GM18907 (cell line): ENCODE data around the gene TSR2.
A peak's percentile ranks its signal among the peaks of the same experiment; 100 is the strongest.

Source experiments
- ATAC-seq: cut with Tn5 transposase; IDR thresholded peaks from one replicate; pipeline ENCODE4 v1.9.1; 2021; ENCODE audit warnings: mild to moderate bottlenecking, moderate library complexity; ENCODE audit not compliant: unreplicated experiment

TSR2 gene, protein sequence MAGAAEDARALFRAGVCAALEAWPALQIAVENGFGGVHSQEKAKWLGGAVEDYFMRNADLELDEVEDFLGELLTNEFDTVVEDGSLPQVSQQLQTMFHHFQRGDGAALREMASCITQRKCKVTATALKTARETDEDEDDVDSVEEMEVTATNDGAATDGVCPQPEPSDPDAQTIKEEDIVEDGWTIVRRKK

DNA sequence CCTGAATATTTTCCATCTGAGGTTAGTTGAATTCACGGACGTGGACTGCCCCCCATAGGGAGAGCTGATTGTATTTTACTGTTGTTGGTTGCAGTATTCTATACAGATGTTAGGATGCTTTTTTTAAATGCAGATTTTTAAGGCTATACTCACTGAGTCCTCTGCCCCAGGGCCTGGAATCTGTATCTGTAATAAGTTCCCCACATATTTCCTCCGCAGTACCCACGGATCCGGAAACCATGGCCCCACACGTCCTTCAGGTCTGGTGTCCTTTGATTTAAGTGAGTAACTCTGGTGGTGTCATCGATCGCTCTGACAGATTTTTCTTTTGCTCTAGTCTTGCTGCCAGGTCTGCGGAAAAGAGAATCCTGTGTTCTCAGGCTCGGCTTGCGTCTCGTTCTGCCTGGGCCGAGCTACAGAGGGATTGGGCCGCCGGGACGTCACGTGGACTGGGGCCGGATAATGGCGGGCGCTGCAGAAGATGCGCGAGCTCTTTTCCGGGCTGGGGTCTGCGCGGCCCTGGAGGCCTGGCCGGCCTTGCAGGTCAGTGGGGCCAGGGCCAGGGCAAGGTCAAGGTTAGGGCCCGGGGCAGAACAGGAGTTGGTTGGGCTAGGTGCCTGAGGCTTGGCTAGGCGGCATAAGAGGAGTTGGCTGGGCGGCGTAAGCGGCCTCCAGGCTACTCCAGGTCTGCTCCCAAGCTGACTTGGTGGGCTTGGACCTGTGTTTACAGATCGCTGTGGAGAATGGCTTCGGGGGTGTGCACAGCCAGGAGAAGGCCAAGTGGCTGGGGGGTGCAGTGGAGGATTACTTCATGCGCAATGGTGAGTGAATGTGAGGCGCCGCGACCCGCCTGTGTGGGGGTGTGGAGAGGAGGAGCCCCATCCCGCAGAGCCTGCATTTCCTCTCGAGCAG lies at the start of gene TSR2:
TSR2 (plus strand) TSS at position 445 of the 912 bp plus-strand sequence; CDS start at position 463, 18 bp downstream.
- ATAC-seq = peak; percentile 96

DNA sequence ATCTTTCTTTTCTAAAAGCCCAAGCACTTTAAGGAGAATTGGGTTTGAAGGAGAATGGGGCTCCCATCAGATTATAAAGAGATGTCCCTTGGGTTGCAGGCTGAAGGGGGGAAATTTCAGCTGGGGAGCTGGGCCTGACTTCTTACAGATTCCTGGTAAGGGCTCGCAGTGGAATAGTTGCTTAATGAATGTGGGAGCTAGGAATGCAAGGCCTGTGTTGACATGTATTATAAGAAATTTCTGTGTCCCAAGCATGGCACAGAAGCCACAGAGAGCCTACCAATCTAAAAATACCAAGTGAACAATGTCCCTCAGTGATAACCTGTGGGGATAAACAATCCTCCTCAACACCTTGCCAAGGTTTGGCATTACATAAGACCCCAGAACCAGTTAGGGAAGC lies 43.1 kb upstream of the TSR2 start:
- no peak for ATAC-seq

DNA sequence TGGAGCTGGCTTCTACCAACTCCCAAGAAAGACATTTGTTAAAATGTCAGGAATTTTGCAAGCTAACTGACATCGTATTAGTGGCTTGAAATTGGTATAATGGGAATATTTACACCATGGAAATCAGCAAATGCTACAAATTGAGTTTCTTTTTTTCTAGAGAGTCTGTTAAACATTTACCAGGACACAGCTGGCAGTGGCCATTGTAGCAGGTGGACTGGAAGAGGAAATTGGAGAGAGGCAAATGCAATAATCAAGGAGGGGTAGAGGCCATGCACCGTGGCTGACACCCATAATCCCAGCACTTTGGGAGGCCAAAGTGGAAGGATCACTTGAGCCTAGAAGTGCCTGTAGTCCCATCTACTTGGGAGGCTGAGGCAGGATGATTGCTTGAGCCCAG lies 32.9 kb upstream of the TSR2 start:
- ATAC-seq = no peak

DNA sequence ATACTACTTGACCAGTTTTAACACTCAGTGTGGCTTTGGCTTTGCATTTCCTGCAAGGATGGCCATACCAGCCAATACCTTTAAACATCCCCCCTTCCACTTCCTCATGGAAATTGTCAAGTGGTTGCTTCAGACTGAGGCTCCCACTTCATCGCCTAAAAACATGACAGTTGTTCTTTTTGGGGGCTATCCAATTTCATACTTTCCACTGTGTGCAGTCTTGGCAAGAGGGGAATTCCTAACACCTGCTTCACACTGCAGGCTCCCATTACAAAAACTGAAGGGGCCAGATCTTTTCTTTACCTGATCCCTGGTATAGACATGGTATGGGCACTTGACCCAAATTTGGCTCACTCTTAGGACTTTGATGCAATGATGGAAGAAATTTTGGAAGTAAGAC lies 28.5 kb upstream of the TSR2 start:
- no peak for ATAC-seq

DNA sequence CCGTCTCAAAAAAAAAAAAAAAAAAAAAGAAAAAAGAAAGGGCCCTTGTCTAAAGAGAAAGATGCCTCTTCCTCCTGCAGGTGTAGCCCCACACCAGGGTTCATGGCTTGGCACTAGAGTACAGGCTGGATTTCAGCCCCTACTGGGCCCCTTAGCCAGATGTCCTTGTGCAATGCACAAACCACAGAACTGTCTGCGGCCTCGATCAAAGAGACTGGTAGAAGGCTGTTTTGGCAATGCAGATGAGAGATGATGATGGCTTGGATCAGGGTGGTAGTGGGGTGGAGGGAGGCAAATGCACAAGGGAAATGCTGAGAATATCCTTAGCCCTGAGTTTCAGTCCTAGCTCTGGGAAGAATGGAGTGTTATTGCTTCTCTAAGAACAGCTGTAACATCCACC lies 26.5 kb upstream of the TSR2 start:
- ATAC-seq = no peak

DNA sequence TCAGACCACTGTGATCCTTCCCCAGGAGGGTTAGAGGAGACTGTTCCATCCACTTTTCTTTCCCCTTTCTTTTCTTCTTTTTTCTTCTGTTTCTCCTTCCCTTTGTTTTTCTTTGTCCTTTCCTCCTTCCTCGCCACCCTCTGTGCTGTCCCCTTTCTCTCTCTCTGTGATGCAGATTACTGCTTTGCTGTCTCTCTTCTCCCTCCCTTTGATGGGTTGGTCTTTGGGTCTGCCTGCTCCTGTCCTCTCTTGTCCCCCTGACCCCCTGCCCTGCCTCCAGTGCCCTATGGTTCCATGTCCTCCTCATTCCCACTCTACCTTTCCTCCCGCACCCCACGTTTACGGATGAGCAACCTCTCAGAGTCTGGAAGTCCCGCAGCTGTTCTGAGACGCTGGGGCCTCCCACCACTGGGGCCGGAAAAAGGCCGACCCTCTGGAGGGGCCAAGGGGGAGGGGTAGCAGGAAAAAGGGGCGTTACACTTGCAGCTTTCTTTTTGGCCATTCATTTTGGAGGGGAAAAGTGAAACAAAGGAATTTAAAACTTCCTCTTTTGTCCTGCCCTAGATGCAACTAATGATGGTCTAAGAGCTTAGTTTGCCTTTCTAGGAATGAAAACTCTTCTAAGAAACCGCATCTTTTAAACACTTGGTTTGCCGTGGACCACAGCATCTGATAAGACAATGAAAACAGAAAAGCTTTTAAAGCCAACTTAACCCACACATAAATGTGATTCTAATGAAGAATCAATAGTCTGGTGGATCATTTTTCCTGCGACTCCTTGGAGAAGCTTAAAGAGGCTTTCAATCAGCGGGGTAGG lies 24.5 kb upstream of the TSR2 start:
- ATAC-seq = no peak

DNA sequence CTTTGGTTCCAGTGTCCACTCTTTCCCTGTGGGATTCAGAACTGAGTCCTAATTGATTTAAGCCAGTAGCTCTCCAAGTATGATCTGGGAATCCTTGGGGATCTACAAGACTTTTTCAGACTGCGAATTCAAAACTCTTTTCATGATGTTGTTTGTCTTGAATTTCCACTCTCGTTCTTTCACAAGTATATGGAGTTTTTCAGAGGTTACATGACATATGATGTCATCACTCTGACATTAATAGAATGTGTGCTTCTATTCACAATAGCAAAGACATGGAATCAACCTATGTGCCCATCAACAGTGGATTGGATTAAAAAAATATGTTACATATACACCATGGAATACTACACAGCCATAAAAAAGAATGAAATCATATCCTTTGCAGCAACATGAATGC lies 23.2 kb upstream of the TSR2 start:
- ATAC-seq = no peak

DNA sequence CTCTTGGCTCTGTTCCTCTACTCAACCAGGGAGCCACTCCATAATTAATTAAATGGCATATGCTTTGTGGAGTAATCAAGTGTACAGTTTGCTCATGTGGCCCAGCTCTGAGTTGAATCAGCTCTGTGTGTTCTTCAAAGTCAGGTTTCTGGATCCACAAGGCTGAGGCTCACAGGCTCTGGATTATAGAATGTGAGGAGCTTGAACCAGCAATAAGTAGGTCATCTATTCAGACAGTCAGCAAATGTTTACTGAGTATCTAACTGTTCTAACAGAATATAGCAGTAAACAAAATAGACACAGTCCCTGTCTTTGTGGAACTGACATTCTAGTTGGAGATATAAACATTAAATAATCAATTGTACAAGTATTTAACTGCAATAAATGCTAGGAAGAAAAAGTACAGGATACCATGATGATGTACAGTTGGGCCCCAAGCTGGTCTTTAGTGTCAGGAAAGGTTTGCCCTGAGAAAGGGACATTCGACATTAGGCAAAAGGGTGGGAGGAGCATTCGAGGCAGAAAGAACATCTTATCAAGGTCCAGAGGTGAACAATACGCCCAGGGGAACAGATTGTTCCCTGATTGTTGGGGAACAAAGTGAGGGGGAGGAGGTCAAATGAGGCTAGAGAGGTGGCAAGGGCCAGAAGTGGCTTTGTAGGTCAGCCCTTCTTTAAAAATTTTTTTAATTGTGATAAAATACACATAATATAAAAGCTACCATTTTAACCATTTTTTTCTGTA lies 20.5 kb upstream of the TSR2 start:
- ATAC-seq = no peak

DNA sequence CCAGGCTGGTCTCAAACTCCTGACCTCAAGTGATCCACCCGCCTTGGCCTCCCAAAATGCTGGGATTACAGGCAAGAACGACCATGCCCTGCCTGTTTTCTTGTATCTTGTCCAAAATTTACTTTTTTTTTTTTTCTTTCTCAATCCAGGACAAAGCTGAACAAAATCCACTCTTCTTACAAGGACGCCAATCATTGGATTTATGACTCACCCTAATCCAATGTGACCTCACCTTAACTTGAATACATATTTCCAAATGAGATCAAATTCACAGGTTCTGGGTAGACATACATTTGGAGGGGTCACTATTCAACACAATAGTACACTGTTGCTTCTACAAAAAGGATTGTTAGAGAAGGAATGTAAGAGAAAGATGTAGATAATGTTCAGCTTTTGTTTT lies 18.0 kb upstream of the TSR2 start:
- no peak for ATAC-seq

DNA sequence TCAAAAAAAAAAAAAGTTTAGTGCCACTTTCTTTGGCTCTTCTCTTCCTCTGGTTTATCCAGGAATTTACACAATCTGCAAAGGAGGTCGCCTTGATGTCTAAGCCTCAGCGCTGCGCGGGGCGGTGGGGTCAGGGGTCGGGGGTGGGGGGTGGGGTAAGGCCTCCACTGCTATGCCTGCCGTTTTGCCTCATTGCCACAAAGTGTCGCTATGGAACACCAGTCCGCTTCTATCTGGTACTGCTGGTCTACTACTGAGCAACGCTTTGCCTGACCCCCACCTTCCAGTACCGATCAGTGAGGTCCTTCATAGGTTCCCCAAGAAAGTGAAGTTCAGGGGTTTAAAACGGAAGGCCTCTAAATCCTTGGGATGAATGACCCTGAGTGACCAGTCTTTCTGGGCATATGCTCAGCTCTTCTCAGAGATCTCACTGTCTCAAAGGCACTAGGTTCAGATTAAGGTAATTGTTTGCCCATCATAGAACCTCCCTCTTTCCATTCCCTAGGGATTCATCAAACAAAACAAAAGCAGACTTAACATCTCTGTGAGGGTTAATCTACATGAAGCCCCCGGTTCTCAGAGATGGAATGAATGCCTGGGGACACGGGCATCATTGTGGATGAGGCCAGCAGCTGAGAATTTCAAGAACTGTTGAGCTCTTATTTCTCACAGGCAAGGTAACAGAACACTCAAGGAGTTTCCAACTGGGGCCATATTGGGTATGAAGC lies 16.9 kb upstream of the TSR2 start:
- peak; percentile 48 for ATAC-seq

DNA sequence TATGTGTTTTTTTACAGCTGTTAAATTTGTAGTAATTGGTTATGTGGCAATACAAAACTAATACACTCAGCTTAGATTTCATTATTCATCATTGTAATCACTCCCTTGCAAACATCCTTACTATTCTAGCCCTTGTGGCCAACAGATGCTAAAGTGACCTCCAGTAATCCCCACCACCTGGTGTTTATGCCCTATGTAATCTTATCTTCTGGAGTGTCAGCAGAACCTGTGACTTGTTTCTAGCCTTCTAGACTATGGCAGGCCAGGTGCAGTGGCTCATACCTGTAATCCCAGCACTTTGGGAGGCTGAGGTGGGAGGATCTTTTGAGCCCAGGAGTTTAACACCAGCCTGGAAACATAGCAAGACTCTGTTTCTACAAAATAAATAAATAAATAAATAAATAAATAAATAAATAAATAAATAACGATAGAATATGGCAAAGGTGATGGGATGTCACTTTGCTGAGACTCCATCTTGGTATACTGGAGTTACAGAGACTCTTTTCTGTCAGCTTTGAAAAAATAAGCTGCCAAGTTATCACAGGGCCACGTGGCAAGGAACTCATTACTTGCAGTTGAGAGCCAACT lies 12.3 kb upstream of the TSR2 start:
- ATAC-seq = no peak

DNA sequence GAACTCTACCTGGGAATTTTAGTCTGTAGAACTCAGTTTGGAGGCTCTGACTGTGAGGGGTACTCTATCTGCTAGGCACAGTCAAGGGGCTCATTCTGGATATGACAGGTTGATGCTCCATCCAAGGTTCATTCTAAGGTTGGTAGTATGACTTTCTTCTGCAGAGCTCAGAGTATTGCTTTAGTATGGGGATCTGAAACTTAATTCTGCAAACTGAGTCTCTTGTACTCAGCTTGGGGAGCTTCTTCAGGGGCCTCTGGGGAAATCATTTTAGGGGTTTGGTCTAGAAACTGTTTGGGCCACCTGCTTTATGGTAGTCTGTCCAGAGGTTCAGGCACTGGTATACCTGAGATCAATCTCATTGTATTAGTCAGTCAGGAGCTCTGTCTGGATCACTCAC lies 9.7 kb upstream of the TSR2 start:
- ATAC-seq = no peak

DNA sequence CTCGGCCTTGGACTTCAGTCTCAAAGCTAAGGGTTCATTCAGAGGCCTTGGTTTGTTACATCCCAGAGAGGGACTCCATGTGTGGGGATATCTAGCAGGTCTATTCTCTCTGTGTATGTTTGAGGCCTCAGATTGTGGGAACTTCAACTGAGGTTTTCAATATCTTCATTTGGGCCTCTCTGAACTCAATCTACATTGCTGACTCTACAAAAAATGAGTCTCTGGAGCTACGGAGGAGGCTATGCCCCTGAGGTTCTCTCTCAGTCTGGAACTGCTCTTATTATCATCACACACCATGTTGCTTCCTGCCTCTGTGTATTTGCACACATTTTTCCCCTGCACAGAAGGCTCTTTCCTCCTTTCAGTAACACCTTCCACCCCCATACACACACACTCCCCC lies 5.1 kb upstream of the TSR2 start:
- ATAC-seq = no peak

DNA sequence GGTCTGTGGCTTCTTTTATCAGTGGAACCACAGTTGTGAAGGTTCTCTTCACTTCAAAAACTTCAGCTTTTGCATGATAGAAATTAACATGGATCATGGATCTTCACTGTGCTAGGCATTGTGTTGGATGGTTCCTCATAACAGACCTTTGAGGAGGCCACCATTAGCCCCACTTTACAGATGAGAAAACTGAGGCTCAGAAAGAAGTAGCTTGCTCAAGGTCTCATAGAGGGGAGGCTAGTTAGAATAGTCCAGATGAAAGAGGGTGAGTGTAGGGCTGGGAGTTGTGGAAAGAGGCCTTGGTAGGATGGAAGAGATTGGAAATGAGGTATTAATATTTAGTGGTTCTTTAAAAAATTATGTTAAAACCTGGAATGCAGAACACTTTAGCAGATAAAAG lies 2.6 kb downstream of the TSR2 start:
- no peak for ATAC-seq

DNA sequence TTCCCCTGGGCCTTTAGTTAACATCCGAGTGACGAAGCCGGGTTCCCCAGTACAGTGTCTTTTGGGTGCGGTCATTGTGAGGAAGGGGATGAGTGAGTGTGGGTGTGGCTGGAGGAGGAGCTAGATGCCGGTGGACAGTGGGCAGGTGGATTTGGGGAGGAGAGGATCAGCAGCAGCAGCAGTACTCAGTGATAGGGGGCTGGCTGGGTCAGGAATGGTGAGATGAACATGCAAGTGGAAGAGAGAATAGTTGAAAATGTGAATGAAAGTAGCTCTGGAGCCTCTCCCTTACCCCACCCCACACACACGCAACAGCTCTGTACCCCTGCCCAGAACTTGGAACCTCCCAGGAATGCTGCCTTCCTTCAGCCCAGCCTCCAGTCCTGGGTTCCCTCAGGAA lies 4.5 kb downstream of the TSR2 start:
- no peak for ATAC-seq

DNA sequence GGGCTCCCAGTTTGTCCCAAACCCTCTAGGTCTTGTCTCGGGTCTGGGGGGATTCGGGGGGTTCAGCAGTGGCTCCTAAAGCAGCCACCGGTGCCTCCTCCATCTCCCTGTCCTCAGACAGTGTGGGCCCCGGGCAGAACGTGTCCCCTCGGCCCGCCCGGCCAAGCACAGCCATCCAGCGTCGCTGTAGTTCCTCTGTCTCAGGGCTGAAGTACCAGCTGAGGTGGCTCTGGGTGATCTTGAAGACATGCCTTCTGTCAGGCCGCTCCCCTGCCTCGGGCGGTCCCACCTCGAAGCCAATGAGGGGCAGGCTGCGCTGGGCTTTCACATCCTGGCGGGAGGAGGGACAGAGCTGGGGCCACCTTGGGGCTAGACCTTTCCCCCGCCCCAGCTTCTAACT lies 5.9 kb downstream of the TSR2 start:
- no peak for ATAC-seq

DNA sequence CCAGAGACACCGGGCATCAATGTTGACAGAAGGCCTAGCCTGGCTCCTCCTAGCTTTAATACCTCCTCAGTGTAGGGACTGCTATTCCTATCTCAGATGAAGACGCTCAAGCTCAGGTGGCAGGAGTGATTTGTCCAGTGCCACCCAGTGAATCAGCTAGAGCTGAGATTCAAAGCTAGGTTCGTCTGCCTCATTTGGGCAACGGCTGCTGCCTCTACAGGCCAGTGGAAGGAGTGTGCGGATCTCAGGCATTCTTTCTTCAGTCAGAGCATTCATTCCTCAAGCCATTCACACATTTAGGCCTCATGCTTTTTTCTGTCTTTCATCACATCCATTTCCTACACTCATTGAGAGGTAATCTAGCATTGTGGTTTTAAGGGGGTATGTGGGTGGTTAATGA lies 7.3 kb downstream of the TSR2 start:
- ATAC-seq = no peak

DNA sequence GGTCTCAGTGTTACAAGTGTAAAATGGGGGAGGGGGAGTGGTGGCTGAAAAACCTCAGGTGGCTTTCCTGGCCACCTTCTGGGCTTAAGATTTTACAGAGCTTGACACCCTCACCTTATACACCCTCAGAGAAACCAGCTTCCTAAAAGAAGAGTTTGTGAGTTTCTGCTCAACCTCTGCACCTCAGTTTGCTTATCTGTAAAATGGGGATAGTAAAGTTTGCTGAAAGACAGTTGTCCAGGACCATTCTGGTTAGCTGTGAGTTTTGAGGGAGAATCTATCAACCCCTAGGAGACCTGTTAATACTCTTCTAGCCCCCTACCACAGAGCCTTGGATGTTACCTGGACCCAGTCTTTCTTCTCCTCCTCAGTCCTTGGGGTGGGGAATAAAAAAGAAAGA lies 9.7 kb downstream of the TSR2 start:
- no peak for ATAC-seq

DNA sequence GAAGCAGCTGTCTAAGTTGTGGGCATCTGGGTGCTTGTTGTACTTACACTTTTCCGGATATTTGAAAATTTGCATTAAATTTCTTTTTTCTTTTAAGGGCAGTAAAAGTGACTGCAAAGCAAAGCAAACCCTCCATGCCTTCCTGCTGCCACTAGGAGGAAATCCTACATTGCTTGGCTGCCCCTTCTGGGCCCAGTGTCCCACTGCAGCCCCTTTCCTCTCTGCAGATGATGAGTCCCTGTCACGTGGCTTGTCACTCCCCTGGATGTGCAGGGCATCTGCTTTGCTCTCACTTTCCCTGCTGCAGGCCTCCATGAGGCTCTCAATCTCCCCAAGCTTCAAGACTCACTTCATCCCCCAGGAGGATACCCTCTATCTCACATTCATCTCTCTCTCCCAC lies 12.7 kb downstream of the TSR2 start:
- no peak for ATAC-seq
